Measurements from ENCODE around the gene GLIPR1. TPM values are rescaled to one million over a fixed set of nuclear protein-coding genes. Genes with fewer than 3 reads are reported as not detected.
"Not testable (repeated sequence)": the region's sequence is repeated elsewhere in the genome, so short reads cannot be mapped to it uniquely, and the experiment has no call there.

GLIPR1 gene
- total RNA-seq, 1 donor from 2014 or later, result 8.8 TPM

DNA sequence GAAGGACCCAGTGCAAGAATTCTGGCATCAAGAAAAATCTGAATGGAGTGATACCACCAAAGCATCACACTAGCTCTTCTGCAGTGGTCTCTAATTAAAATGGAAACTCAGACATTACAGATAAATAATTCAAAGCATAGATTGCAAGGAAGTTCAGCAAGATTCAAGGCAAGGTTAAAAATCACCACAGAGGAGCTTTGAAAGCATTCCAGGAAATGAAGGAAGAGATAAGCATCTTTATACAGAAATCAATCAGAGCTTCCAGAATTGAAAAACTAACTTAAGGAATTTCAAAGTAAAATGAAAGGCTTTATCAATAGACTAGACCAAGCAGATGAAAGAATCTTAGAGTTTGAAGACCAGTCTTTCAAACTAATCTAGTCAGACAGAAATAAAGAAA lies 20.4 kb upstream of the GLIPR1 start:
- intact Hi-C loops (cut with micrococcal nuclease), result no loop called here
- DNase-seq (no peak), ATAC-seq (no peak)

DNA sequence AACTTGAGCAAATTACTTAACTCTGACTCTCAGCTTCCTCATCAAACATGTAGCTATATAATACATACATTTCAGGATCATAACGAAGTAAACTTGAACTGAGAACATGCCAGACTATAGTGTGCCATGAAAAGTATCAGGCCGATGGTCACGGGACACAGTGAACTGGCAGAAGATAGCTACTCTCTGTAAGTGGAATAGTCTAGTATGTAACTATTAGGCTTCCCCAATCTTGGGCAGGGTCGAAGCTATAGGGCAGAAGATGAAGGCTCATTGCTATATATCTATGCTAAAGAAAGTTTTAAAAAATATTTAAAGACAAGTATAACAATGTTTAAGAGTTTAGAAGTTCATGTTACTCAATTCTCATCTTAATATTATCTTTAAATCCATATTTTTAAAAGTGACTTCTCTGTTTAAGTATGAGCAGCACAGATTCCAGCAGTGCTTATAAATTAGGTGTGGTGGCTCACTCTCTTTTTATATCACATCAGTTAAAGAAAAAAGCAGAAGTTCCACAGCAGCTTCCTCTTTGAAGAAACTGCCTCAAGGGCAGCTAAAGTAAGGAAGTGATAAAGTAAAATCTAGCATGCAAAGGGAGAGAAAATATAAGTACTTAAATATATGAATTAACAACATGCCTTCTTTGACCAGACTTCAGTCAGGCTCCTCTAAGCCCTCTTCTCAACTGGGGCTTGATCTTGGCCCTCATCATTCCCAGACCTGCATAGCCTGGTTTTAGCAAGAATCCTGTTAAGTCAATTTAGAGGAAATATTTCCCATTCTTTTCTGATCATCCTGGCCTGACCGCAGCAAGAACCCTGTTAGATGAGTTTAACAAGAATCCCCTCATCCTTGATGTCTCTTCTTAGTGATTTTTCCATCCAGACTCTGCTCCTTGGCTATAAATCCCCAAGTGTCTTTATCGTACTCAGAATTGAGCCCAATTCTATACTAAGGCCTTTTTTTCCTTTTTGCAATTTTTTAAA lies 8.4 kb upstream of the GLIPR1 start:
- ATAC-seq, result peak; percentile 39
- no peak for DNase-seq
- intact Hi-C loops (cut with micrococcal nuclease), result no loop called here

DNA sequence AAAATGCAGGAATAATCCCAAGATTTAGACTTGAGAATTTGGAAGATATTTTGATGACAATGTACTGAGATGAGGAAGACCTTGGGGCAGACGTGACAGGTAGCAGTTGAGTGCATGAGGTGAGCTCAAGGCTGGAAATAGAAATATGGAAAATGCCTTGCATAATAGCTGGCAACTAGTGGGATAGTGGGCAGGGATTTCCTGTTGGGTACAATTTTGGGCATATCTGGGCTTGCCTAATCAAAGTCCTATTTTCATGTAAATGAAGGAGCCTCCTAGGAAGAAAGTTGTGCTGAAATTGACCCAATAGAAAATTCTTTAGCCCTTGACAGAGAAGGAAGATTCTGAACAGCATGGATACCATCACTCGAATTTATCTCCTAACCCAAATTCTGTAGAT lies 6.4 kb upstream of the GLIPR1 start:
- intact Hi-C loops (cut with micrococcal nuclease), result no loop called here
- DNase-seq (no peak), ATAC-seq (no peak)

DNA sequence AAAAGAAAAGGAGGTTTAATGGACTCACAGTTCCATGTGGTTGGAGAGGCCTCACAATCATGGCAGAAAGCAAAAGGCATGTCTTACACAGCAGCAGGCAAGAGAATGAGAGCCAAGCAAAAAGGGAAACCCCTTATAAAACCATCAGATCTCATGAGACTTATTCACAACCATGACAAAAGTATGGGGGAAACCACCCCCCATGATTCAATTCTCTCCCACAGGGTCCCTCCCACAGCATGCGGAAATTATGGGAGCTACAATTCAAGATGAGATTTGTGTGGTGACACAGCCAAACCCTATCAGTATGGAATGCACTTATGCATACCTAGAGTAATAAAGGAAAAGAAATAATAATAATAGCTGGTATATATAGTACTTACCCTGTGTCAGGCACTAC lies 4.5 kb upstream of the GLIPR1 start:
- DNase-seq (no peak), ATAC-seq (no peak)
- intact Hi-C loops (cut with micrococcal nuclease), result no loop called here

DNA sequence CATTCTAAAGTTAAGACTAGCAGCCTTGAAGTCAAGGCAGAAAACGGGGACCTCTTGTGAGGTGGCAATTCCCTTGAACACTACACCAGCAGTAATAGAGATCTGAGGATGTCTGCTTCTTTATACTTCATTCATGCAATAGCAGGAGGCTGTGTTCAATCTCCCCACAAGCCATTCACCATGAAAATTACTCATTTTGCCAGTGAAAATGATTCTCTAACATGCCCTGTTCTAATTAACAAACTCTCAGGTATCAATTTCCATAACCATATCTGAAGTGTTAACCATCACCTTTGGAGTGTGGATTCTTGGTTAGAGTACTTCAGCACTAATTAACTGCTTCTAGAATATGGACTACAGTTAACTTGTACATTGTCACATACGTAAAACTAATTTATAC lies 3.4 kb upstream of the GLIPR1 start:
- no peak for DNase-seq
- ATAC-seq, result no peak
- intact Hi-C loops (cut with micrococcal nuclease), result no loop called here

DNA sequence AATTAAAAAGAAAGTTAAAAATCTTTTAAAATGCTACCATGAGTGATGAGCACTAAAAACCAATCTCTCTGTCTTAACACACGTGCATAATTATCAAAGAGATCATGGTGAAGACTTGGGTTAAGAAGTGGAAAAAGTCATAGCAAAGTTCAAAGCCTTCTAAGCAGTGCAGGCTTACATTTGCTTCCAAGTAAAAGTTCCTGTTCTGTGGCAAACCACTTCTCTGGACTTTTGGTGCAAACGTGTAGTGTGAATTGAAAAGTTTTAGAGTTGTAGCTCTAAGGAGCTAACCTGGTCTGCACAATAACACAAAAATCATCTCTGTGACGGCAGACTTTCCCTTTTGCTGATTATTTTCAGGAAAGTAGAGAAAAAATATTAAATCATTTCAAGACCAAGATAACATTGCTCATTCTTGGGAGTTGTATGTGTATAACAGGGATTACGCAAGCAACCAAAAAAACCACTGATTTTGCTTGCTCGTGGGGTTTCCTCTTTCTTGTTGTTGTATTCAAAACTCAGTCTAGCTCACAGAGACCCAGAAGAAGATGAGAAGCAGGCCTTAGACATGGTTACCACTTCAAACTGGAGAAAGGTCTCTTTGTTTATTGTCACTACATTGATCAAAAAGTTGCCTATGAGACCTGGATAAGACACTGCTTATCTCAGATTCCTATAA lies 2.3 kb upstream of the GLIPR1 start:
- intact Hi-C loops (cut with micrococcal nuclease), result no loop called here
- DNase-seq, result no peak
- ATAC-seq, result peak; percentile 27

DNA sequence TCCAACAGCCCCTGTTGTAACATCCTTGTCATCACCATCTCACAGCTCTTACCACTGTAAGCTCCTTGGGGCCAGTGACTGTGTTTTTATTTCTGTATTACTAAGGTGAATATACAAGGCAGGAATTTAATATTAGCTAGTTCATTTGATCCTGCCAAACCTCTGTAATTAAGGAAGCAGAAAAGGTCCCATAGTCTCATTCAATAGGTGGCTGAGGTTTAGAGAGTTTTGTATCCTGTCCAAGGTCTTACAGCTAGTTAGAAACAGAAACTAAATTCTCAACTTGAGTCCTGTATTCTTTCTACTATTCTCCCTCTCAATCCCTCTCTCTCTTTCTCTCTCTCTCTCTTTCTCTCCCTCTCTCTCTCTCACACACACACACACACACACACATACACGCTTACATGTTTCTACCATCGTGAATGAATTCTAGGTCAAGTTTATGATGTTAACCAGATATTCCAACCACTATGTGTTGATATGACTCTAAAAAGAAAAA lies 543 bp upstream of the GLIPR1 start:
- intact Hi-C loops (cut with micrococcal nuclease), result no loop called here
- DNase-seq, result no peak
- ATAC-seq, result peak; percentile 45

DNA sequence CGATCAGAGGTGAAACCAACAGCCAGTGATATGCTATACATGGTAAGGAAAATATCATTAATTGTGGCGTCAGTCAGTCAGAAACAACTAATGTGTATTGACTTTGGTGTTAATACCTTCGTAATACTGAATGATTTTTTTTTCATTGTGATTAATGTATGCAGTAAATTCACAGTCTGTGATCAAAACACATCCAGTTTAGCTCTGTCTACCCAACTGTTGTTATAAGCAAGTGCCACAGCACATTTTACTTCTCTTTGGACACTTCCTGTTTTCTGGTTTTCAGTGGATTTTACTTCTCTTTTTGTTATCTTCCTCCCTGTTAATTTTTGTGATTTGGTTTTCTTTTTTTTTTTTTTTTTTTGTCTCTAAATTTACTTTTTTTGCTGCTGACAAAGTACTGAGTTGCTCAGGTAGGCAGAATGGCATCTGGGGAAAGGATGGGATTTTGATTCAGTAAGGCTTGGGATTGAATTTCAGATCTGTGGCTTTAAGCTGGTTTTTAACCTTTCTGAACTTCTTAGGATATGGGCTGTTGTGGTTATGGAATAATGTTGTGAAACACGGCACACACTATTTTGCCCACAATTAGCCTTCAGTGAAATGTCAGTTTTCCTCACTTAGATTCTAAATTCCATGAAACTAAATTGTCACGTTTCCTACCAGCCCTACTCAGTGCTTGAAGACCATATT lies 604 bp downstream of the GLIPR1 start:
- DNase-seq (no peak), ATAC-seq (peak; percentile 40)
- intact Hi-C loops (cut with micrococcal nuclease), result no loop called here

DNA sequence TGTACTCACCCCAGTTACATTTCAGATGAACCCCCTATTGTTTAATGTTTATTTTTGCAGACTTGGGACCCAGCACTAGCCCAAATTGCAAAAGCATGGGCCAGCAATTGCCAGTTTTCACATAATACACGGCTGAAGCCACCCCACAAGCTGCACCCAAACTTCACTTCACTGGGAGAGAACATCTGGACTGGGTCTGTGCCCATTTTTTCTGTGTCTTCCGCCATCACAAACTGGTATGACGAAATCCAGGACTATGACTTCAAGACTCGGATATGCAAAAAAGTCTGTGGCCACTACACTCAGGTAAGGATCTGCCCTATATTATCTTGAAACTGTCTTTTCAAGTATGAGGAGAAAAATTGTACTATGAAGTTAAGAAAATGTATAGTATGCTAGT lies 1.2 kb downstream of the GLIPR1 start:
- DNase-seq, result no peak
- ATAC-seq, result peak; percentile 6
- intact Hi-C loops (cut with micrococcal nuclease), result no loop called here

DNA sequence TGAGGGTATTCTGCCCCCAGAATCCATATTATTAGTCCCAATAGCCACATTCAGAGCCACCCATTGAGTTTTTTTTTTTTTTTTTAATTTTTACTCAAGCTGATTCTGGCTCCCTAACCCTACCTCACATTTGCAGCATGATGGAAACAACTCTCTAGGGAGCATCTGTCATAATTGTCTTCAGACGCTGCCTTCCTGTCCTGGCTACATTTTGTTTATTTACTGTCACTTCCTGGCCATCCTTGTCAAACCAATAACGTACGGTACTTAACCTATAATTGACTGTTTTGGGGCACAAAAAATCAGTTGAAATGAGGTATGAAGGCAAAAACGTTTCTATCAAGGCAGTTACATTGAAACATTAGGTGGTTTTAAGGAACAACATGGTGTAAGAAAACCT lies 2.1 kb downstream of the GLIPR1 start:
- ATAC-seq (no peak), DNase-seq (no peak)
- intact Hi-C loops (cut with micrococcal nuclease), result no loop called here

DNA sequence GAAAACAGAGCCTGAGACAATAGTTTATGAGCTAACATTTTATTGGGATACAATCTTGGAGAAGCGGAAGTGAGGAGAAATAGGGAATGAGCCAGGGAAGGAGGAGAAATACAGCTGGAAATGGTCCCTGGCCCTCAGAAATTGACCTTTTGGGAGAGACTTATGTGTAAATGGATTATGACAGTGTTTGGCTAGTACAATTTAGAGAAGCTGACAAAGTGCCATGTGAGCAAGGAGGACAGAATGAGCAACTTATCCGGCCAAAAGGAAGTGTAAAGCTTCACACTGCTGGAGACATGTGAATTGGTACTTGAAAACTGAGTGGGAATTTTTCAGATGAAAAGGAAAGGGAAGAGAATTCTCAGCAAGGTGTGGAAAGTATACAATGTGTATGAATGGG lies 2.9 kb downstream of the GLIPR1 start:
- DNase-seq (no peak), ATAC-seq (peak; percentile 6)
- intact Hi-C loops (cut with micrococcal nuclease), result no loop called here

DNA sequence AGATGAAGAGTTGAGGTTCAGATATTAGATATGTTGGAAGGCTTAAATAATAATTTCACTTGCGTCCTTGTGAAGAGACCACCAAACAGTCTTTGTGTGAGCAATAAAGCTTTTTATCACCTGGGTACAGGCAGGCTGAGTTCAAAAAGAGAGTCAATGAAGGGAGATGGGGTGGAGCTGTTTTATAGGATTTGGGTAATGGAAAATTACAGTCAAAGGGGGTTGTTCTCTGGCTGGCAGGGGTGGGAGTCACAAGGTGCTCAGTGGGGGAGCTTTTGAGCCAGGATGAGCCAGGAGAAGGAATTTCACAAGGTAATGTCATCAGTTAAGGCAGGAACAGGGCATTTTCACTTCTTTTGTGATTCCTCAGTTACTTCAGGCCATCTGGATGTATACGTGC lies 3.9 kb downstream of the GLIPR1 start:
- intact Hi-C loops (cut with micrococcal nuclease); DNase-seq; ATAC-seq: not testable (repeated sequence)

DNA sequence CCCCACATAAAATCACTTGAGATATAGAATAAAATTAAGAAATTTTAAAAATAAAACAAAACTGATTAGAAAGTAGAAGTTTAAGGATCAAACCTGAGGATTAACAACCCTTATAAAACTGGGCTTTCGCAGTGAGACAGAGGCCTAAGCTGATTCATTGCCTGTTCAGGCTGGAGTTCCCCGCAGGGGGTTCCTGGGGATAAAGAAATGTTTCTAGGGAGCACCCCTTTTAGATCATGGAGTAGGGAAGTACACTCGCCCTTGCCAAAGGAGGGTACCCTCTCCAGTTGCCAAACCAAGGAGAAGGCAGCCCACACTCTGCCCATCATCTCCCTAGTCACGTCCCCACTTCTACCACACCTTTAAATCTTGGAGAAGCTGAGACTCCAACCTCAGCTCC lies 6.8 kb downstream of the GLIPR1 start:
- no peak for DNase-seq
- intact Hi-C loops (cut with micrococcal nuclease), result no loop called here
- no peak for ATAC-seq

DNA sequence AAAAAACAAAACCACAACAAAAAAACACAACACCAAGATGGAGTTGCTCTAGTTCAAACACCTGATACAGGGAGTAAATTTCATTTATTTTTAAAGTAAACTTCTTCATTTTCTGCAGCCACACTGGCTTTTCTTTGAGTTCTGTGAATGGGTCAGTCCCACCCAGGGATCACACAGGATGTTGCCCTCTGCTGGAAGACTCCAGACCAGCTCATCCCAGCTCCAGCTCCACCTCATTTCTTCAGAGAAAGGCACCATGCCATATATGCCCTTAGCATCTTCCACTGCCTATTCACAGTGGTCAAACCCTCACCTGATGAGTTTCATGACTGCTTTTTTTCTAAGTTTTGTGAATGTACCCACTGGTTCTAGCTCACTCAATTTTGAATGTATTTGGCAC lies 8.0 kb downstream of the GLIPR1 start:
- DNase-seq (no peak), ATAC-seq (peak; percentile 53)
- intact Hi-C loops (cut with micrococcal nuclease), result no loop called here

DNA sequence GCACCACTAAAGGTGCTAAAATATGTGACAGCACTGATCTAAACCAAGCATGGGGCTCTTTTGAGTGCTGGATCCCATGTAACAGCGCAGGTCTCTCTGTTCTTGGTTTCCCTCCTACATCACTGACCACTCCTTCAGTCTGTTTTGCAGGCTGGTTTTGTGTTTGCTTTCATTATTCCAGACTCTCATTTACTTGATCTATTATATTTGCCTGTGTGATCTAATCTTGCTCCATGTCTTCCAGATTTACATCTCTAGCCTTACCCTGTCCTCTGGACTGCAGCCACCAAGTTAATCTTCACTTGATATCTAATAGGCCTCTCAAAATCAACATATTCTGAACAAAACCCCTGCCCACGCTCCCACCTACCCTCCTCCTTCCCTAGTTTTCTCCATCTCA lies 8.6 kb downstream of the GLIPR1 start:
- ATAC-seq (no peak), DNase-seq (no peak)
- intact Hi-C loops (cut with micrococcal nuclease), result no loop called here

DNA sequence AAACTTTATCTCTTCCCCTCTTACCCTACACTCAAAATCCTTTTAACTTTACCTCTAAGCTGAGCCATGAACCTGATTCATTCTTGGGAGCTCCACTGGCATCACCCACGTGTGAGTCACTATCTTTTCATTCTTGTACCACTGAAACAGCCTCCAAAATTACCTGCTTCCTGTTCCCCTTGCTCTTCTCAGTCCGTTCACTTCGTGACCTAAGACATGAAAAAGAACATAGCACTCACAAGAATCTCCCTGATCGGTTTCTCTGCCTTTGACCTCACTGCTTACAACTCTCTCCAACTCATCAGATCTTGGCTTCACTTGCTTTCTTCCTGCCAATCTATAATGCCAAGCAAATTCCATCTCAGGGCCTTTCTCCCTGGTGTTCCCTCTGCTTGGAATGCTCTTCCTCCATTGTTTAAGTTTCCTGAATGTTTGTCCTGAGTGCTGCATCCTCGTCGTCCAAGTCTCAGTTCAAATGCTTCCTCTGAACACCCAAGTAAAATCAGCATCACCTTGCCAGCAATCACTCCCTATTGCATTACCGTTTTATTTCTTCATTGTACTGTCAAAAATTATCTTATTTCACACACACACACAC lies 9.2 kb downstream of the GLIPR1 start:
- DNase-seq, result no peak
- ATAC-seq, result no peak
- intact Hi-C loops (cut with micrococcal nuclease), result no loop called here

DNA sequence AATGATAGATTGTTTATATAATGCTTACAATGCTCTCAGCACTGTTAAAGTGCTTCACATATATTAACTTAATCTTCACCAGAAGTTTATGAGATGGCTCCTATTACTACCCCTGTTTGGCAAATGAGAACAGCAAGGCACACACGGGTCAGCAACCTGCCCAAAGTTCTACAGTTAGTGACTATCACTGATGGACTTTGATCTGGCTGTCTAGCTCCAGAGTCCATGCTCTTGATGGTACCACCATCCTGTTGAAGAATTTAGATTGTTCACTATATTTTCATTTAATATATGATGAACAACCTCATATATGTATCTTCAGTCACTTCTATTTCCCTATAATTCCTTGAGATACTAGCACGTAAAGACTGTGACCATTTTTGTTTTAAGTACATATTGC lies 10.6 kb downstream of the GLIPR1 start:
- intact Hi-C loops (cut with micrococcal nuclease), result no loop called here
- DNase-seq (no peak), ATAC-seq (no peak)

DNA sequence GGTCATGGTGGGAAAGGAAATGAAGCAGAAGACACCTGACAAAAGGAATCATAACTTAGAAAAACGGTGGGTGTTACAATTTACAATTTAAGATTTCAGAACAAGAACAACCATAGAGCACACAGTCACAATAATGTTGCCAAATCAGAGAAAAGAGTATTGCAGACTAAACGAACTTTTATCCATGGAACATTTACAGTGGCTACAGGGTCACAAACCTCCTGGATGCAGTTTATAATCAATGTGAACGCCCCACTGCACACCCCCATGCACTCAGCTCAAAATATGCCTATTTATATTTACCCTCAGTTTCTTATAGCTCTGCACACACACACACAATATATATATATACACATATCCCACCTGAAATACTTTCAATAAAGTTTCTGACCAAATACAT lies 22.9 kb downstream of the GLIPR1 start:
- ATAC-seq (no peak), DNase-seq (no peak)
- intact Hi-C loops (cut with micrococcal nuclease), result loop anchor here (10.0 kb wide), 1 partner anchor 169 kb away; the partner anchor contains the start of genes CAPS2 and GLIPR1L1

DNA sequence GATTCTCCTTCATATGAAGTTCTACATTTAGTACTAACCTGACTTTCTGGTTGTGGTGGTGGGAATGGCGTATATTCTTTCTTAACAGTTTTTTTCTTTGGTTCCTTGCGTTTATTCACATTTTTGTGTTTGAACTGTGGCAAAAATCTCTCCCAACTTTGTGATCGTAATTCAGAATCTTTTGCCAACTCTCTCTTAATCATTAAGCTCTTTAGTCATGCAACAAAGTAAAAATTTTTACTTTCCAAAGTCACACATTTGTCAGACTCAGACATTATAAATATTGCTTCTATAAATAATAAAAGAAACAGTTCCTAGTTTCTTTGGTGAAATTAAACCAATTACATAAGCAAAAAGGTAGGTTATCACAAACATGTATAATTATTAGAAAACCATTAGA lies 23.3 kb downstream of the GLIPR1 start:
- DNase-seq (no peak), ATAC-seq (no peak)
- intact Hi-C loops (cut with micrococcal nuclease), result loop anchor here (10.0 kb wide), 1 partner anchor 169 kb away; the partner anchor contains the start of genes CAPS2 and GLIPR1L1

Measured in left ventricle myocardium superior (tissue), 1 donor.